M059J (cell line): ENCODE results near the gene SFXN2. TPM values are rescaled to one million over a fixed set of nuclear protein-coding genes. Genes with fewer than 3 reads are reported as not detected.
"Not testable (repeated sequence)": the region's sequence is repeated elsewhere in the genome, so short reads cannot be mapped to it uniquely, and the experiment has no call there.

ENCODE experiments used
- DNase-seq: peaks from one replicate; pipeline ENCODE4 v3.0.0-alpha.2; 2012; ENCODE audit warnings: low read depth
- total RNA-seq: library from RNA; depleted of rRNA; stranded (reverse); fragments of >200 nt; shearing (Covaris generic); gene quantifications from 2 replicates; pipeline ENCODE4 v1.2.3, GENCODE V29; 2014

Gene SFXN2
- total RNA-seq, 1 experiment from 2014 or later, result 4.5 TPM

- DNase-seq, result no peak
These were observed 34.8 kb upstream of the SFXN2 start for GRCh38 chr10:102679596-102679995.

DNA sequence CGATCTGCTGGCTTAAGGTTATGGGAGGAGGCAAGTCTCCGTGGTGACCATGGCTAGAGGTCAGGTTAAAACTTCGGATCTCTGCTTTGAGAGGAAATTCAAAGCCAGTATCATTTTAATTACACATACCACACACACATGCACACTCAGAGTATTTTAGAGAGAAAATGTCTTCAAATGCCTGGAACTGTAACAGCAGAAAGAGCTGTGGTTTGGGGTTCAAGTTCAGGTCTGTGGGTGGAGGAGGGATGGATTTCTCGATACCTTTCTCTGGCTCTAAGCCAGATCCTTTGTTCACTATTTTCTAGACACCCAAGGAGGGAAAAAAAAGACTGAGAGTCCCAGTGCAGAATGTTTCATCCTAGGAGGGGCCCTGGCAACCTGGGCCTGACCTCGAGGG, 32.7 kb upstream of the SFXN2 start:
- no peak for DNase-seq

GRCh38 chr10:102682416-102682815, 32.0 kb upstream of the SFXN2 start:
- DNase-seq, result no peak

- DNase-seq, result no peak
These were observed 31.5 kb upstream of the SFXN2 start for GRCh38 chr10:102682981-102683380.

GRCh38 chr10:102683736-102684135, 30.7 kb upstream of the SFXN2 start:
- DNase-seq, result no peak

GRCh38 chr10:102691285-102692066, 23.0 kb upstream of the SFXN2 start:
- DNase-seq, result no peak

DNA sequence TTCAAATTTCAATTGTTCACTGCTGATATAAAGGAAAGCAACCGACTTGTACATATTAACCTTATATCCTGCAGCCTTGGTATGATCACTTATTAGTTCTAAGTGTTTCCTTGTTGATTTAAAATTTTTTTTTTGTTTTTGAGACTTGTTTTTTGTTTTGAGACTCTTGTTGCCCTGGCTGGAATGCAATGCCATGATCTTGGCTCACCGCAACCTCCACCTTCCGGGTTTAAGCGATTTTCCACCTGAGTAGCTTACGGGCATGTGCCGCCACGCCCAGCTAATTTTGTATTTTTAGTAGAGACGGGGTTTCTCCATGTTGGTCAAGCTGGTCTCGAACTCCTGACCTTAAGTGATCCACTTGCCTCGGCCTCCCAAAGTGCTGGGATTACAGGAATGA, 19.0 kb upstream of the SFXN2 start:
- not testable (repeated sequence) for DNase-seq

DNA sequence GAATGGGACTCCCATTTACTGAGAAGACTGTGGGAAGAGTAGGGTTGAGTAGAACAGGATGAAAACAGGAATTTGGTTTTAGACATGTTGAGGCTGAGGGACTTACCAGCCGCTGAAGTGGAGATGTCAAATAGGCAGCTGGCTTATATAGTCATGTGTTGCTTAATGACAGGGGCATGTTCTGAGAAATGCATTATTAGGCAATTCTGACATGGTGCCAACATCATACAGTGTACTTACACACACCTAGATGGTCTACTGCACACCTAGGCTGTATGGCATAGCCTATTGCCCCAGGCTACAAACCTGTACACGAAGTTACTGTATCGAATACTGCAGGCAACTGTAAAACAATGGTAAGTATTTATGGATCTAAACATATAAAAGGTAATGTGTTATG, 17.7 kb upstream of the SFXN2 start:
- DNase-seq, result no peak

- no peak for DNase-seq
These were observed 15.5 kb upstream of the SFXN2 start for GRCh38 chr10:102698894-102699293.

DNA sequence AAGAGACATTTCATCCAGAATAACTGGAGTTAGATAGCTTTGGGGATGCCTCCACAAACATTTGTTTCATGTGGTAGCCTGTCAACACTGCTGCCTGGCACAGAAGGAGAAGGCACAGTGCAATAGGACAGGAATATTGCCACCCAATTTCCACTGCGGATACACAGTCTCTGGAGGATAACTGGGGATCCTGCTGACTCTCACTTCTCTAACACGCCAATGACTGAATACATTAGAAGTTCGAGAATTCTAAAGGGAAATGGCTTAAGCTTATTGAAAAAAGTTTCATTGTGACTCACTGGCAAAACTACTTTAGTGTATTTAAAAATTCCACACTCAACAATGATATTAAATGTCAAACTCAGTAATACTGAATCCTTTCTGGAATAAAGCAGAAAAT, 13.2 kb upstream of the SFXN2 start:
- no peak for DNase-seq

DNA sequence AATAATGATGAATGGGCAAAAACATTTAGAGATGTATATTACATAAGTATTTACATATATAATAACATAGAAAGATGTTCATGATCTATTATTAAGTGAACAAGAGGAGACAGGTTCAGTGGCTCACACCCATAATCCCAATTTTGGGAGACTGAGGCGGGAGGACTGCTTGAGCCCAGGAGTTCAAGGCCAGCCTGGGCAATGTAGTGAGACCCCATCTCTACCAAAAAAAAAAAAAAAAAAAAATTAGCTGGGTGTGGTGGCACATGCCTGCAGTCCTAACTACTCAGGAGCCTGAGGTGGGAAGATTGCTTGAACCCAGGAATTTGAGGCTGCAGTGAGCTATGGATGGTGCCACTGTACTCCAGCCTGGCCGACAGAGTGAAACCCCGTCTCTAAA, 12.6 kb upstream of the SFXN2 start:
- DNase-seq, result no peak

DNA sequence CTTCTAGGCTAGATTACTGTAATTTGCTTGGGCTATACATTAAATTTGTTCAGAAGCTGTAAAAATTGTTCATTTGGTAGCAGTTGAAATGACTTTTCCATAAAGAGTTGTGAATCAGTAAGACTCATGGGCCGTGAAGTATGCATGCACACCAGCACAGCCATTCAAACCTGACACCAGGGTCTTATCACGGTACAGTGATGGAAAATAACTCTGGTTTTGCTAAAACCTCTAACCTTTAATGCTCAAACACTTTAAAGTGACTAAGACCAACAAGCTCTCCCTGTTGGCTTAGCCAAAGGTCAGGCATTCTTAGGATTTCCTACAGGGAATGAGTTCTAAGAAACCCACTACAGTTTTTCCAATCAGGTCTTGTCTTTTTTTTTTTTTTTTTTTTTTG, 11.7 kb upstream of the SFXN2 start:
- DNase-seq, result no peak

GRCh38 chr10:102704915-102705314, 9.5 kb upstream of the SFXN2 start:
- DNase-seq, result peak; percentile 54

GRCh38 chr10:102705531-102705930, 8.9 kb upstream of the SFXN2 start:
- DNase-seq, result no peak

GRCh38 chr10:102710609-102711008, 3.8 kb upstream of the SFXN2 start:
- DNase-seq, result peak; percentile 91

DNA sequence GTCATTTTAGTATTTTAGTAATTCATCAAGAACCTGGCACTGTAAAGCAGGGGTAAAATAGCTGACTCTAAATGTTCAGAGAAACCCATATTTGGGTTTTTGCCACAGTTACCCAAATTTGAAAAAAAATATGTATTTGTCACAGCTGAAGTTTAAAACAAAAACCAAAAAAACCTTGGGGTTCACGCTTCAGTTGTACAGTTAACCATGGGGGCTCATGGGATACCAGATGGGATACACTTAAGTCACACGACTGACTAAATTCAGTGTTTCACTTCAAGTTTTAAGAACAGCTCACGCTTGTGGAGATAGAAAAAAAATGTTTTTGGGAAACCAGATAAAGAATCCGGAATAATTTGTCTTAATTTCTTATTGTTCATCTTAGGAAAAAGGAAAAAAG, 2.3 kb upstream of the SFXN2 start:
- DNase-seq, result no peak

DNA sequence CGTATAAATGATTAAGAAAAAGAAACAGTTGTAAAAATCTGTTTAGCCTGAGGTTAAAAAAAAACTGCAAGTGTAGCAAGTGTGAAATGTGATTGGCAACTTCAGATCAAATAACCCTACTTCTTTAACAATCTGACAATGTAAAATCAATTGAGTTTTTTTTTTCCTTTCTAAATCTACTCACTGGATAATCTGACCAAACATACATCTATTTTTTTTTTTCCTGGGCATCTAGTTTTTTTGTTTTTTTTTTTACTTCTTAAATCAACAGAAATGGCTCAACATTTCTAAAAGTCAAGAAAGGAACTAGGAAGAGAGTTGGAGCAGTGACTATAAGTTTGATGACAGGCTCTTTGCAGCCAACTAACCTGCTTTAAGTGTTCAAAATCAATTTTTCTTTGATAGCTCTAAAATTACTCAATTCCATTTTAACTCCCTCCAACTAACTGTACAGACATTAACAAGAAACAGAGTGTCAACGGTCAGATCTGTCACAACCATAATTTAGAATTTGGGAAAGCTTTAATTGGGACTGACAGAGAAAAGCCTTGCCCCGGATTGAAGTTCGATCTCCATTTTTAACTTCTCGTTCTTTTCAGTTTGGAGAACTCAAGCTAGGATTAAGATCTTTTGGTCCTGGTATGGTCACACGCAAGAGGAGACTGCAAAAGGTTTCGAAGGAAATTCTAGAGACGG, 1.4 kb upstream of the SFXN2 start:
- DNase-seq, result no peak

- DNase-seq, result no peak
These were observed 960 bp upstream of the SFXN2 start for GRCh38 chr10:102713539-102713813.

GRCh38 chr10:102713814-102714620, 419 bp upstream of the SFXN2 start, which contains the start of gene ARL3:
TSS of gene ARL3 (minus strand) at chr10:102714397. CDS start at chr10:102714275, 122 bp downstream.
- DNase-seq, result peak; percentile 98

GRCh38 chr10:102715880-102716279, 1.4 kb downstream of the SFXN2 start:
- DNase-seq, result no peak

DNA sequence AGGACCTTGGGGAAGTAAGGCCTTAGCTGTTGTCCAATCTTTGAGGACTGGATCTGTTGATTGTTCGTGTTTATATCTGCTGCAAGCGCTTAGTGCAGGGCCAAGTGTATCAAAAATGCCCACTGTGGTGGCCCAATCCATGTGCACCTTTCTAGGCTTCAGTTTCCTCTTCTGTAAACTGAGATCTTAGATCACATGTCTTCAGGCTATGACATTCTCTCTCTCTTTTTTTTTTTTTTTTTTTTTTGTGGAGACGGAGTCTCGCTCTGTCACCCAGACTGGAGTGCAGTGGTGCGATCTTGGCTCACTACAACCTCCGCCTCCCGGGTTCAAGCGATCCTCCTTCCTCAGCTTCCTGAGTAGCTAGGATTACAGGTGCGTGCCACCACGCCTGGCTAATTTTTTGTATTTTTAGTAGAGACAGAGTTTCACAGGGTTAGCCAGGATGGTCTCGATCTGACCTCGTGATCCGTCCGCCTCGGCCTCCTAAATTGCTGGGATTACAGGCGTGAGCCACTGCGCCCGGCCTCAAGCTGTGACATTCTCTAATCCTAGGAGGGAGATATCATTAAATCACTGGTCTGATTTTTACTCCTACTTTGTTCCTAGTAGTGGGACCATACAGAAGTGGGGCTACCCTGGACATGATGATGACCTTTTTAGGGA, 2.6 kb downstream of the SFXN2 start:
- not testable (repeated sequence) for DNase-seq

DNA sequence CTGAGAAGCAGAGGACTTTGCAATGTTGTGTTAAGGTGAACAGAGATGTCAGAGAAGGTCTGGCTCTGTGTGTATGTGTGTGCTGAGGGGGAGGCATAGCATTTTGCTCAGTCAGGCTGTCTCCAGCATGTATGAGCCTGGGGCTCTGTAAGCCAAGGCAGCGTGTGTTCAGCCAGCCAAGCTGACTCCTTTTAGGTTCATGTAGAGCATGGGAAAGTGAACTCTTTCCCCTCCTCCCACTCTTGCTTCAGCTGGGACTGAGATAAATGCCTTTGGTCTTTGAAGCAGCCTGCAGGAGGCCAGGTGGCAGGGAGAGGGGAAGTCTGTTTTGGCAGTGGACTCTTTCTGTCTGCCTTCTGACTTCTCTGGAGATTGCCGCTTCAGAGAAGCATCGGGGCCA, 3.8 kb downstream of the SFXN2 start:
- no peak for DNase-seq
